H9 (cell line): ENCODE data around the gene DAPK1. TPM values are rescaled to one million over a fixed set of nuclear protein-coding genes. Genes with fewer than 3 reads are reported as not detected.

Experiments used
- DNase-seq: peaks from one replicate; pipeline ENCODE4 v3.0.0-alpha.2; 2017
- H2AFZ ChIP-seq: one replicate; pipeline ENCODE4 v1.6.1; 2013; ENCODE audit warnings: mild to moderate bottlenecking, low read length, control low read depth, moderate library complexity
- H2AK5ac ChIP-seq: 2 replicates; pipeline ENCODE4 v1.6.1; 2013; ENCODE audit warnings: low read length, control low read depth, mixed read lengths; ENCODE audit not compliant: insufficient read length
- H2BK120ac ChIP-seq: one replicate; pipeline ENCODE4 v1.6.1; 2013; ENCODE audit warnings: low read depth, mild to moderate bottlenecking, low read length, control low read depth, inconsistent platforms; ENCODE audit not compliant: poor library complexity, severe bottlenecking
- H2BK12ac ChIP-seq: 2 replicates; pipeline ENCODE4 v1.6.1; 2013; ENCODE audit warnings: low read length, control low read depth, mixed read lengths, low read depth; ENCODE audit not compliant: insufficient read length
- H2BK15ac ChIP-seq: 2 replicates; pipeline ENCODE4 v1.6.1; 2013; ENCODE audit warnings: low read depth, low read length, control low read depth
- H2BK20ac ChIP-seq: one replicate; pipeline ENCODE4 v1.6.1; 2013; ENCODE audit warnings: low read depth, mild to moderate bottlenecking, low read length, control low read depth, inconsistent platforms; ENCODE audit not compliant: poor library complexity, severe bottlenecking
- H2BK5ac ChIP-seq: 2 replicates; pipeline ENCODE4 v1.6.1; 2013; ENCODE audit warnings: low read length, control low read depth, mixed read lengths; ENCODE audit not compliant: insufficient read length
- H3K14ac ChIP-seq: 2 replicates; pipeline ENCODE4 v1.6.1; 2013; ENCODE audit warnings: low read length, control low read depth; ENCODE audit not compliant: insufficient read depth
- H3K18ac ChIP-seq: 2 replicates; pipeline ENCODE4 v1.6.1; 2013; ENCODE audit warnings: low read depth, mild to moderate bottlenecking, mixed read lengths, low read length, control low read depth; ENCODE audit not compliant: insufficient read length
- H3K23ac ChIP-seq: 2 replicates; pipeline ENCODE4 v1.6.1; 2013; ENCODE audit warnings: low read length, control low read depth, mixed read lengths, low read depth; ENCODE audit not compliant: insufficient read length
- H3K23me2 ChIP-seq: 2 replicates; pipeline ENCODE4 v1.6.1; 2013; ENCODE audit warnings: low read depth, mild to moderate bottlenecking, mixed read lengths, low read length, control low read depth; ENCODE audit not compliant: insufficient read length, poor library complexity, severe bottlenecking
- H3K27ac ChIP-seq: 2 replicates; pipeline ENCODE4 v1.5.1; 2013; ENCODE audit warnings: low read length, control low read depth, mixed read lengths, low read depth; ENCODE audit not compliant: insufficient read length
- H3K27me3 ChIP-seq: 2 replicates; pipeline ENCODE4 v1.6.1; 2013; ENCODE audit warnings: low read length, control low read depth, inconsistent platforms; ENCODE audit not compliant: insufficient read depth
- H3K4ac ChIP-seq: 2 replicates; pipeline ENCODE4 v1.6.1; 2013; ENCODE audit warnings: low read depth, mild to moderate bottlenecking, control low read depth, inconsistent platforms, low read length, moderate library complexity
- H3K4me1 ChIP-seq: 2 replicates; pipeline ENCODE4 v1.6.1; 2013; ENCODE audit warnings: low read length, control low read depth, inconsistent platforms; ENCODE audit not compliant: insufficient read depth
- H3K4me2 ChIP-seq: 2 replicates; pipeline ENCODE4 v1.6.1; 2013; ENCODE audit warnings: low read length, control low read depth, mixed read lengths; ENCODE audit not compliant: insufficient read length, insufficient read depth
- H3K56ac ChIP-seq: 2 replicates; pipeline ENCODE4 v1.6.1; 2013; ENCODE audit warnings: low read depth, mild to moderate bottlenecking, mixed read lengths, low read length, control low read depth; ENCODE audit not compliant: insufficient read length
- H3K79me1 ChIP-seq: 2 replicates; pipeline ENCODE4 v1.6.1; 2013; ENCODE audit warnings: low read depth, mild to moderate bottlenecking, moderate library complexity, low read length, control low read depth, inconsistent platforms; ENCODE audit not compliant: insufficient read depth, poor library complexity, severe bottlenecking
- H3K79me2 ChIP-seq: 2 replicates; pipeline ENCODE4 v1.6.1; 2013; ENCODE audit warnings: low read length, control low read depth, inconsistent platforms; ENCODE audit not compliant: insufficient read depth
- H3K9ac ChIP-seq: 2 replicates; pipeline ENCODE4 v1.6.1; 2013; ENCODE audit warnings: low read length, control low read depth, mixed read lengths; ENCODE audit not compliant: insufficient read length; ENCODE audit errors: extremely low read depth
- H3K9me3 ChIP-seq: one replicate; pipeline ENCODE4 v1.6.1; 2013; ENCODE audit warnings: low read depth, low read length, inconsistent platforms; ENCODE audit not compliant: control insufficient read depth
- H3T11ph ChIP-seq: one replicate; pipeline ENCODE4 v1.6.1; 2013; ENCODE audit warnings: mild to moderate bottlenecking, low read length, control low read depth, inconsistent platforms
- H4K20me1 ChIP-seq: one replicate; pipeline ENCODE4 v1.6.1; 2013; ENCODE audit not compliant: control insufficient read depth, insufficient read length, insufficient read depth
- H4K5ac ChIP-seq: 2 replicates; pipeline ENCODE4 v1.6.1; 2013; ENCODE audit warnings: low read depth, mild to moderate bottlenecking, mixed read lengths, low read length, control low read depth; ENCODE audit not compliant: insufficient read length
- H4K8ac ChIP-seq: replicated peaks from 2 replicates; pipeline ENCODE4 v1.6.1; 2013; ENCODE audit warnings: low read length, control low read depth, mixed read lengths, low read depth; ENCODE audit not compliant: insufficient read length
- H4K91ac ChIP-seq: 2 replicates; pipeline ENCODE4 v1.6.1; 2013; ENCODE audit warnings: low read depth, mild to moderate bottlenecking, moderate library complexity, mixed read lengths, low read length, control low read depth; ENCODE audit not compliant: insufficient read length
- H3K27ac Mint-ChIP-seq, 3 experiments: 2 replicates in 2 of 3; 3 replicates in 1 of 3; pipeline ENCODE4 v1.8.0; 2020 to 2021; ENCODE audit warnings: mixed read lengths in 3 of 3, mild to moderate bottlenecking in 1 of 3, moderate library complexity in 1 of 3
- H3K27me3 Mint-ChIP-seq: 2 replicates; pipeline ENCODE4 v1.8.0; 2021; ENCODE audit warnings: low read depth, mild to moderate bottlenecking, moderate library complexity, mixed read lengths
- H3K36me3 Mint-ChIP-seq, 3 experiments: 2 replicates in 2 of 3; 3 replicates in 1 of 3; pipeline ENCODE4 v1.8.0; 2020 to 2021; ENCODE audit warnings: low read depth in 3 of 3, mixed read lengths in 3 of 3; ENCODE audit not compliant: insufficient read depth in 1 of 3
- H3K4me1 Mint-ChIP-seq, 2 experiments: 2 replicates each; pipeline ENCODE4 v1.8.0; 2020; ENCODE audit warnings: mixed read lengths in 2 of 2
- H3K4me3 Mint-ChIP-seq, 2 experiments: 2 replicates in 1 of 2; 3 replicates in 1 of 2; pipeline ENCODE4 v1.8.0; 2020 to 2021; ENCODE audit warnings: mild to moderate bottlenecking in 2 of 2, mixed read lengths in 2 of 2, moderate library complexity in 1 of 2
- H3K9me3 Mint-ChIP-seq, 2 experiments: 2 replicates in 1 of 2; 3 replicates in 1 of 2; pipeline ENCODE4 v1.8.0; 2020; ENCODE audit warnings: mild to moderate bottlenecking in 2 of 2, mixed read lengths in 2 of 2, moderate library complexity in 1 of 2
- CTCF ChIP-seq: fragments of 200-600 bp; sonication (generic); conservative IDR thresholded peaks from 3 replicates; pipeline ENCODE4 v1.8.0; 2021; ENCODE audit warnings: antibody characterized with exemption, mild to moderate bottlenecking
- WGBS: extraction: QIAGEN DNeasy Blood & Tissue Kit; methylation state at CpG from one replicate; pipeline ENCODE4 v1.1.7; 2013; ENCODE audit warnings: missing lambda C conversion rate, low lambda C conversion rate, mixed read lengths; ENCODE audit not compliant: insufficient read length; ENCODE audit errors: extremely low coverage; 5-methylcytosine and 5-hydroxymethylcytosine counted together
- total RNA-seq: library from RNA; stranded (reverse); gene quantifications from 2 replicates; pipeline ENCODE4 v1.2.1, GENCODE V29; 2021

The DAPK1 gene
- total RNA-seq, 1 experiment from 2014 or later, result 79.4 TPM

DNA sequence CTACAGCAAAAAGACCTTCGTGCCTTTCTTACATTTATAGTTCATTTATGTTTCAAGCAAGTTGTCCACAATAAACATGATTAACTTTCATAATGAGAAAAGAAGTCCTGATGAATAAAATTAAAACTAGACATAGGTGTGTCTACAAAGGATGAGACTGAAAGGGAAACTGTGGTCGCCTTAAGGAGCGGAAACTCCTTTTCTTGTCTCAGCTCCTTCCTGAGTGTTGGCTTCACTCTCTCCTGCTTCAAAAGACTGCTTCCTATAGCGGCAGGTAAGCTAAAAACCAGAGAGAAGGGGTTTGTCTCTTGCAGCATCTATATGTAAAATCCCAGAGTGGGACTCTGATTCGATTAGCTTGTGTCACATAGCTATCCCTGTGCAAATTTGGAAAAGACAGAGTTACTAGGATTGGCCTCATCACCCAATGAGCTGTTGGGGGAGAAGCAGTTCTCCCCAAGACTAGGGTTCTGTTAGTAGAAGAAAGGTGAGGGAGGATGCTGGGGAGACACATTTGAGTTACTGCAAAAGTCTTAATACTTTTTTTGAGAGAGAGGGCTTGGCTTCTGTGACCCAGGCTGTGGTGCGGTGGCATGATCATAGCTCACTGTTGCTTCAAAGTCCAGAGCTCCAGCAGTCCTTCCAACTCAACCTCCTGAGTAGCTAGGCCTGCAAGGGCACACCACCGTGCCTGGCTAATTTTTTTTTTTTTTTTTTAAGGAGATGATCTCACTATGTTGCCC lies 211.5 kb downstream of the DAPK1 start:
- Histone ChIP-seq H2AK5ac (no peak overlapping the region), H3K4ac (no peak overlapping the region), H3T11ph (no peak overlapping the region), H3K79me2 (no peaks in the 10 kb centered on the region), H2BK20ac (no peak overlapping the region), H4K20me1 (peaks cover 2% of the 10 kb centered on the region), H4K5ac (no peak overlapping the region), H3K23me2 (no peaks in the 10 kb centered on the region), H3K27ac (no peak overlapping the region), H3K27me3 (no peaks in the 10 kb centered on the region), H3K14ac (no peak overlapping the region), H3K23ac (no peak overlapping the region), H2BK15ac (no peak overlapping the region), H3K9ac (no peak overlapping the region), H2BK120ac (no peak overlapping the region), H3K56ac (no peak overlapping the region), H3K9me3 (no peaks in the 10 kb centered on the region), H2AFZ (no peak overlapping the region), H3K18ac (no peak overlapping the region), H3K79me1 (no peaks in the 10 kb centered on the region), H4K8ac (no peak overlapping the region), H3K4me1 (no peaks in the 10 kb centered on the region), H2BK5ac (no peak overlapping the region), H4K91ac (no peak overlapping the region), H2BK12ac (no peak overlapping the region), H3K4me2 (no peak overlapping the region)
- DNase-seq, result no peak
- Mint-ChIP-seq H3K27ac (peak overlapping the region in 1 of 3 experiments; percentile 44; a peak in 1 of 7 replicates), H3K9me3 (no peaks in the 10 kb centered on the region), H3K27me3 (no peaks in the 10 kb centered on the region), H3K4me1 (no peaks in the 10 kb centered on the region), H3K4me3 (no peak overlapping the region), H3K36me3 (peaks cover 27 to 42% (median 36%) of the 10 kb centered on the region in 3 experiments)
- TF ChIP-seq CTCF, result no peak
- no CpG with 5 or more reads among the region's 7 CpGs for WGBS
